ENCODE results near the gene RRAGD. TPM values are rescaled to one million over a fixed set of nuclear protein-coding genes. Genes with fewer than 3 reads are reported as not detected.

Gene RRAGD
- total RNA-seq, 1 donor from 2014 or later: 9.8 TPM

- DNase-seq (ENCODE audit: low spot score): no peak
Observed at GRCh38 chr6:89410231-89410761, 1.8 kb downstream of the RRAGD start.

GRCh38 chr6:89409461-89410035, 2.5 kb downstream of the RRAGD start:
- H3K36me3 Mint-ChIP-seq (ENCODE audit: low read depth, unreplicated experiment): no peaks in the 10 kb centered on the region
- no peak overlapping the region for H3K27ac Mint-ChIP-seq (ENCODE audit: unreplicated experiment)
- no peak overlapping the region for H3K4me3 Mint-ChIP-seq (ENCODE audit: unreplicated experiment)
- H3K9me3 Mint-ChIP-seq (ENCODE audit: unreplicated experiment): no peaks in the 10 kb centered on the region
- peaks cover 10% of the 10 kb centered on the region for H3K27me3 Mint-ChIP-seq (ENCODE audit: unreplicated experiment)
- peaks cover 11% of the 10 kb centered on the region for H3K4me1 Mint-ChIP-seq (ENCODE audit: unreplicated experiment)
- no peak for DNase-seq (ENCODE audit: low spot score)
- no peak for TF ChIP-seq CTCF (IDR thresholded peaks at IDR 0.05; ENCODE audit: unreplicated experiment)

More at GRCh38 chr6:89410231-89410761, 1.8 kb downstream of the RRAGD start:
- TF ChIP-seq CTCF (IDR thresholded peaks at IDR 0.05; ENCODE audit: unreplicated experiment): no peak
- H3K9me3 Mint-ChIP-seq (ENCODE audit: unreplicated experiment): no peaks in the 10 kb centered on the region
- no peaks in the 10 kb centered on the region for H3K36me3 Mint-ChIP-seq (ENCODE audit: low read depth, unreplicated experiment)
- H3K27me3 Mint-ChIP-seq (ENCODE audit: unreplicated experiment): peaks cover 11% of the 10 kb centered on the region
- no peak overlapping the region for H3K4me3 Mint-ChIP-seq (ENCODE audit: unreplicated experiment)
- H3K4me1 Mint-ChIP-seq (ENCODE audit: unreplicated experiment): peaks cover 11% of the 10 kb centered on the region
- H3K27ac Mint-ChIP-seq (ENCODE audit: unreplicated experiment): no peak overlapping the region

GRCh38 chr6:89406141-89406540, 5.9 kb downstream of the RRAGD start:
- Mint-ChIP-seq H3K27ac (ENCODE audit: unreplicated experiment) (no peak overlapping the region), H3K9me3 (ENCODE audit: unreplicated experiment) (no peaks in the 10 kb centered on the region), H3K4me1 (ENCODE audit: unreplicated experiment) (peaks cover 11% of the 10 kb centered on the region), H3K36me3 (ENCODE audit: low read depth, unreplicated experiment) (no peaks in the 10 kb centered on the region), H3K4me3 (ENCODE audit: unreplicated experiment) (no peak overlapping the region), H3K27me3 (ENCODE audit: unreplicated experiment) (peaks cover 5% of the 10 kb centered on the region)
- DNase-seq (ENCODE audit: low spot score): no peak
- no peak for TF ChIP-seq CTCF (IDR thresholded peaks at IDR 0.05; ENCODE audit: unreplicated experiment)

GRCh38 chr6:89404512-89404911, 7.6 kb downstream of the RRAGD start:
- TF ChIP-seq CTCF (IDR thresholded peaks at IDR 0.05; ENCODE audit: unreplicated experiment): no peak
- no peak for DNase-seq (ENCODE audit: low spot score)
- Mint-ChIP-seq H3K4me1 (ENCODE audit: unreplicated experiment) (peaks cover 9% of the 10 kb centered on the region), H3K9me3 (ENCODE audit: unreplicated experiment) (no peaks in the 10 kb centered on the region), H3K27ac (ENCODE audit: unreplicated experiment) (no peak overlapping the region), H3K36me3 (ENCODE audit: low read depth, unreplicated experiment) (no peaks in the 10 kb centered on the region), H3K4me3 (ENCODE audit: unreplicated experiment) (no peak overlapping the region), H3K27me3 (ENCODE audit: unreplicated experiment) (peaks cover 1% of the 10 kb centered on the region)

GRCh38 chr6:89402776-89403175, 9.3 kb downstream of the RRAGD start:
- H3K27me3 Mint-ChIP-seq (ENCODE audit: unreplicated experiment): peaks cover 1% of the 10 kb centered on the region
- H3K9me3 Mint-ChIP-seq (ENCODE audit: unreplicated experiment): no peaks in the 10 kb centered on the region
- no peak overlapping the region for H3K4me3 Mint-ChIP-seq (ENCODE audit: unreplicated experiment)
- H3K36me3 Mint-ChIP-seq (ENCODE audit: low read depth, unreplicated experiment): no peaks in the 10 kb centered on the region
- no peak overlapping the region for H3K27ac Mint-ChIP-seq (ENCODE audit: unreplicated experiment)
- no peak for TF ChIP-seq CTCF (IDR thresholded peaks at IDR 0.05; ENCODE audit: unreplicated experiment)
- no peak for DNase-seq (ENCODE audit: low spot score)
- peaks cover 10% of the 10 kb centered on the region for H3K4me1 Mint-ChIP-seq (ENCODE audit: unreplicated experiment)

Measured in endothelial cell (in vitro differentiated cells).